Epithelial cell of prostate (primary cell): ENCODE data around the gene GPR157.
A peak's percentile ranks its signal among the peaks of the same experiment; 100 is the strongest.
"Not testable (repeated sequence)": the region's sequence is repeated elsewhere in the genome, so short reads cannot be mapped to it uniquely, and the experiment has no call there.

Experiments
- DNase-seq: peaks from one replicate; pipeline ENCODE4 v3.0.0-alpha.2; 2011; ENCODE audit warnings: low read depth, low spot score
- H3K27ac ChIP-seq: fragments of 450-650 bp; 2 replicates; pipeline ENCODE4 v1.5.1; 2017; ENCODE audit warnings: mild to moderate bottlenecking

The GPR157 gene

DNA sequence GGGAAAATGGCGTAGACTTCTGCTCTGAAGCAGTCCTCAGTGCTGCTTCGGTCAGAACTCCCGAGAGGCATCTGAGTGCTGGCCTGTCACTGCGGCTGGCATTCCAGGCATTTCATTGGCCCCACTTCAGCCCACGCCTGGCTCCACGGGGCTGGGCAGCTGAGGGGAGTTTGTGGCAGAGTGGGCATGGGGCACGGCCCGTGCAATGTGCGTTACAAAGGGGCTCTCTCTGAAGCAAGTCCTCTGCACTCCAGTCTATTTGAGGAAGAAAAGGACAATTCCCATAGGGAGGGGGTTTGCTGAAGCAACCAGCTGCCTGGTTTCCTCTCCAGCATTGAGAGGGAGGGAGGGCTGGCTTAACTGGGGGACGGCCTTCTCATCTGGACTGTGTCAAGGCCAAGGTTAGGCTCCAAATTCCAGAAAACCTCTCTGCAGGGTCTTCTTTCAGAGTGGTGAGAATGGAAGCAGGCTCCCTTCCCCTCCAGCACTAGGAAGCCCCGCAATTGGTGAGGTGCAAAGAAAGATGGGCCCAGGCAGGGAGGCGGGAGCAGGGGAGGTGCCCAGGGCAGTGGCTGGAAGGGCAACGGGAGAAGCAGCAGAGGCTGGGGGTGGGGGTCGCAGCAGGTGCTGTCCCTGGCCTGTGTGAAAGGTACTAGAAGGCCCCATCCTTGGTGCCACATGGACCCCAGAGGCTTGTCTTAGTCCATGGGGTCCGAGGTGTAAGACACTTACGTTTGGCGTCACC, 21.1 kb upstream of the GPR157 start:
- DNase-seq, result no peak
- H3K27ac ChIP-seq, result no peak overlapping the region

DNA sequence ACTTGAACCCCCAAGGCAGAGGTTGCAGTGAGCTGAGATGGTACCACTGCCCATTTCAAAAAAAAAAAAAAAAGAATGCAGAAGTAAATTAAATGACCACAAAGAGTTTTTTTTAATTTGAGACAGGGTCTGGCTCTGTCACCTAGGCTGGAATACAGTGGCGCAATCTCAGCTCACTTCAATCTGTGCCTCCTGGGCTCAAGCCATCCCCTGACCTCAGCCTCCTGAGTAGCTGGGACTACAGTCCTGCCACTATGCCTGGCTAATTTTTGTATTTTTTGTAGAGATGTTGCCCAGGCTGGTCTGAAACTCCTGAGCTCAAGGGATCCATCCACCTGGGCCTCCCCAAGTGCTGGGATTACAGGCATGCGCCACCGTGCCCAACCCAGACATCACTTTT, 20.2 kb upstream of the GPR157 start:
- DNase-seq, result no peak
- H3K27ac ChIP-seq, result no peak overlapping the region

DNA sequence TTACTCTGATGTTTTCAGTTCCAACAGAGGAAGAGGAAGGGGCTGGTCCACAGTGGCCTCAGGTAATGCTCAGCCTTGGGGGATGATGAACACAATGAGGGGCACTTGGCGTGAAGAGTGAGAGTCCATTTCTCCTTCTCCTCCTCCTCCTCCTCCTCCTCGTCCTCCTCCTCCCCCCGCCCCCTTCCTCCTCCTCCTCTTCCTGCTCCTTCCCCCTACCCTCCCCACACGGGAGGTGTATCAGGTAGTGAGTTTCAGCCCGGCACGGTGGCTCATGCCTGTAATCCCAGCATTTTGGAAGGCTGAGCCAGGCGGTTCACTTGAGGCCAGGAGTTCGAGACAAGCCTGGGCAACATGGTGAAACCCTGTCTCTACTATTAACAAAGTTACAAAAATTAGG, 17.3 kb upstream of the GPR157 start:
- no peak for DNase-seq

DNA sequence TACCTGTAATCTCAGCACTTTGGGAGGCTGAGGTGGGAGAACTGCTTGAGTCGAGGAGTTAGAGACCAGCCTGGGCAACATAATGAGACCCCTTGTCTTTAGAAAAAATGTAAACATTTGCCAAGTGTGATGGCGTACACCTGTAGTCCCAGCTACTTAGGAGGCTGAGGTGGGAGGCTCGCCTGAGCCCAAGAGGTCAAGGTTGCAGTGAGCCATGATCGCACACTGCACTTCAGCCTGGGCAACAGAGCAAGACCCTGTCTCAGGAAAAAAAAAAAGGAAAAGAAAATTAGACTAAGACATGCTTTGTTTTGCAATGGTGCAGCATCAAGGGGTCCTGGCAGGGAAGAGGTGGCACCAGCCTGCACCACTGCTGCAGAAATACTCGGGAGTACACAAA, 16.8 kb upstream of the GPR157 start:
- no peak for DNase-seq
- H3K27ac ChIP-seq, result no peak overlapping the region

More for the DNA sequence above, 17.3 kb upstream of the GPR157 start:
- H3K27ac ChIP-seq, result no peak overlapping the region

DNA sequence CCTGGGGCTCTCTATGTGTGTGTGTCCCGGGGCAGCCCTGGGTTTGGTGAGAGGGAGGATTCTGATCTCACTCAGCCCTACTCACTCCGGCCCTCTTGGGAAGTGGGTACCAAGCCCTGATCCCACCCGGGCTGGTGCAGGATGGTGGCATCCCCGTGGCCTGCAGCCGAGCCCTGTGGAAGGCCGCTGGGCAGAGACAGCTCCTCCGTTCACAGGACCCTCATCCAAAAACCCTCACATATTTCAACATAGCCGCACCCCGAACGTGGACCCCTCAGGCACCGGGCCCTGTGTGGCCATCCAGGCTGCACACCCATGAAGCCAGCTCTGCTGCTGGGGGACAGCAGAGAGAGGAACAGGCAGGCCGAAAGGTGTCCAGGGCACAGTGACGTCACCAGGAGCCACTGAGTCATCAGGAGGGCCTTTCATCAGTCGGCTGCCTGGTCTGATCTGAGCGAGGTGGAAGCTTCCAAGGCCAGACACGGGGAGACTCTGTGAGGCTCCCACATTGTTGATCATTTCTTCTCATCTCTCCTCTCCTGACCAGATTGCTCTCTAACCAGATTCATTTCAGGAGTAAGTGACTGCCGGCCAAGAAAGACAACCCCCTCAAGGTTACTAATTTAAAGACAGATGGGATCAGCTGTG, 16.2 kb upstream of the GPR157 start:
- no peak for DNase-seq
- H3K27ac ChIP-seq, result no peak overlapping the region

DNA sequence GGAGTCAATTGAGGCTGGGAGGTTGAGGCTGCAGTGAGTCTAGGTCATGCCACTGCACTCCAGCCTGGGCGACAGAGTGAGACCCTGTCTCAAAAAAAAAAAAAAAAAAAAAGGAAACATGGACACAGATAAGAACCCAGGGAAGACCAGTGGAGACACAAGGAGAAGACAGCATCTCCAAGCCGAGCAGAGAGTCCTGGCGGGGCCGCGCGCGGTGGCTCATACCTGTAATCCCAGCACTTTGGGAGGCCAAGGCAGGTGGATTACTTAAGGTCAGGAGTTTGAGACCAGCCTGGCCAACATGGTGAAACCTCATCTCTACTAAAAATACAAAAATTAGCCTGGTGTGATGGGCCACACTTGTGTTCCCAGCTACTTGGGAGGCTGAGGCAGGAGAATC, 15.6 kb upstream of the GPR157 start:
- DNase-seq, H3K27ac ChIP-seq: not testable (repeated sequence)

DNA sequence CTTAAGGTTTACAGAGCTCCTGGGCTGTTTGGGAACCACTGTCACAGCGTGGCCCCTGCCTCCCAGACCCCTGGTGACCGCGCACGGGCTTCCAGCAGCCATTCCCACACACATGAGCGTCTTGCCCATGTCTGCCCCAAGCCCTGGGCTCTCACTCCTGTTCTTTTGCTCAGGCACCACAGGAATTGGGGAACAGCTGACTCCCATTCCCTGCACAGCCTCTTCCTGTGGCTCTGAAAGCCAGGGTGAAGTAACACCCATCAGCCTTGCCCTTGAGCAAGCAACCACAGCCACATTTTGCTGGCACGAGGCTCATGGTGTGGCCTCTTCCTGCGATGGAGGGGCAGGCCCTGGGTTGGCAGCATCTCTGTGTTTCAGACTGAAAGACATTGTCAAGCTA, 14.3 kb upstream of the GPR157 start:
- DNase-seq, result no peak

DNA sequence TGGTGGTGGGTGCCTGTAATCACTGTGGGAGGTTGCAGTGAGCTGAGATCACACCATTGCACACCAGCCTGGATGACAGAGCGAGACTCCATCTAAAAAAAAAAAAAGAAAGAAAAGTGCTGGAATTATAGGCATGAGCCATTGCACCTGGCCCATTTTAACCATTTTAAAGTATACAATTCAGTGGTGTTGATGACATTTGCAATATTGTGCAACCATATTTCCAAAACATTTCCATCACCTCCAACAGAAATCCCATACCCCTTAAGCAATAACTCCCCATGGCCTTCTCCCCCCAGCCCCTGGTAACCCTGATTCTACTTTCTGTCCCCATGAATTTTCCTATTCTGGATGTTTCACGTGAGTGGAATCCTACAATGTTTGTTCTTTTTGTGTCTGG, 11.0 kb upstream of the GPR157 start:
- no peak overlapping the region for H3K27ac ChIP-seq
- DNase-seq, result no peak

More for the DNA sequence above, 14.3 kb upstream of the GPR157 start:
- no peak overlapping the region for H3K27ac ChIP-seq

DNA sequence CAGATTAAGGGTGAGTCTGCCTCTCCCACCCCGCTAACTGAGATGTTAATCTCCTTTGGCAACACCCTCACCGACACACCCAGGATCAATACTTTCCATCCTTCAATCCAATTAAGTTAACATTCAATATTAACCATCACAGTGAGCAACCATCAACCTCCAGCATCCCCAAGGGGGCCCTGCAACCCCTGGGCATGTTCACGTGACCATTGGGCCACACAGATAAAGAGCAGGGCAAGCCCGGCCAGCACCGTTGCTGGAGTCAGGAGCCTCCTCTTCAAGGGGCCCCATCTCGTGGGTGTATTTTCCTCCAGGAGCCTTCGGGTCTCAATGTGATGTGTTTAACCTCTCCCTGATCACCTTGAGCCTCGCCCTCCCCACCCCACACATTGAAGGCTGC, 8.0 kb upstream of the GPR157 start:
- no peak overlapping the region for H3K27ac ChIP-seq
- DNase-seq, result no peak

DNA sequence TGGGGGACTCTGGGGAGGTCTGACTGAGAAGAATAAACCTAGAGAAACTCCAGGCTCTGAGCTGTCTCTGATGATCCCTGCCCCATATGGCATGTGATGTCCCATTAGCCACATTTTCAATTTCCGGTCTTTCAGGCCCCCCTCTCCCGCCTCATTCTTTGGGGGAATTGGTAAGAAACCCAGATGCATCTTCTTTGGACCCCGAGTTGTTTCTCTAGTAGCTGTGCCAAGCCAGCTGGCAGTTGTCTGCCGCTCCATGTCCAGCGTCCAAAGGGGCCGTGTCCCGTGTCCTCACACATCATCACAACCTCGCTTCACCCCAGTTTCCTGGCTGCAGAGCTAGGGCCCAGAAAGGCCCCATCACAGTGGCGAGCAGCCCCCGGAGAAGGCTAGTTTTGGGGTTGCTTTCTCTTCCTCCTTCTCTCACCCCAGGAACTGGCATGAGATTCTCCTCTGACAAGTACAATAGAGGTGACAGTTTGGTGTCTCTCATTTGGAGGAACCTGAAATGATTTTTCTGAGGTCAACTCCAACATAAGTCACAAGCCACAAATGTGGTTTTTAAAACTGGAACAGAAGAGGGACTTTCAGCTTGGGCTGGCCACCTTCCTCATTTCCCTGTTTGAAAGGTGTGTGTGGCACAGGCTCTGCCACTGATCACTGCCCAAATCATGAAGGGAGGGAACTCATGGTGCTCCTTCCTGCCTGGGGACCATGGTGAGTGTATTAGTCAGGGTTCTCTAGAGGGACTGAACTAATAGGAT, 6.4 kb upstream of the GPR157 start:
- no peak for DNase-seq
- no peak overlapping the region for H3K27ac ChIP-seq

DNA sequence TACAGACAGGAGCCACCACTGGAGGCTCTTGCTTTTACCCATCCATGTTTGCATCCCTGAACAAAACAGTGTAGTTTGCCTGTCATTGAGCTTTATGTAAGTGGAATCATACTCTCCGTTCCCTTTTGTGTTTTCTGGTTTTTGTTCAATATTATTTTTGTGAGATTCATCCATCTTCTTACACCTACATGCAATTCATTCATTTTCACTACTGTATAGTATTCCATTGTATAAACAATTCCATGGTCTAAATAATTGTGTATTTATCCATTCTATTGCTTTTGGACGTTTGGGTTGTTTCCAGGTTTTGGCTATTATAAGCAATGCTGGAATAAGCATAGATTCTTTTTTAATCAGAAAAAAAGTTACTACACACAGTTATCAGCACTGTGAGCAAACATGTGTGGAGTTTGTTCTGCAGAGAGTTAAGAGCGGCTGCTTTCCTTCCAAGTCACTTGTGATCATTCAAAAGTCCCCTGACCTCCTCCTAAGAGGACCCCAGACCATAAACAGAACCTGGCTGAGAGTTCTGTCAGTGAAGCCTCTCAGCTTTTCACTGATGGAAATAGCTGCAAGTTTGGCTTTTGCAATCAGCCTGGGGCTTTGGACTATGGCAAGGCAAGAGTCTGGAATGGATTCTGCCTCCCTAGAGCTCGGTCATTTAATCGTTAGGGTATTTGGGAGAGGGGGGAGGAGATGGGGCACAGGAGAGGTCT, 5.1 kb upstream of the GPR157 start:
- no peak for DNase-seq
- no peak overlapping the region for H3K27ac ChIP-seq

DNA sequence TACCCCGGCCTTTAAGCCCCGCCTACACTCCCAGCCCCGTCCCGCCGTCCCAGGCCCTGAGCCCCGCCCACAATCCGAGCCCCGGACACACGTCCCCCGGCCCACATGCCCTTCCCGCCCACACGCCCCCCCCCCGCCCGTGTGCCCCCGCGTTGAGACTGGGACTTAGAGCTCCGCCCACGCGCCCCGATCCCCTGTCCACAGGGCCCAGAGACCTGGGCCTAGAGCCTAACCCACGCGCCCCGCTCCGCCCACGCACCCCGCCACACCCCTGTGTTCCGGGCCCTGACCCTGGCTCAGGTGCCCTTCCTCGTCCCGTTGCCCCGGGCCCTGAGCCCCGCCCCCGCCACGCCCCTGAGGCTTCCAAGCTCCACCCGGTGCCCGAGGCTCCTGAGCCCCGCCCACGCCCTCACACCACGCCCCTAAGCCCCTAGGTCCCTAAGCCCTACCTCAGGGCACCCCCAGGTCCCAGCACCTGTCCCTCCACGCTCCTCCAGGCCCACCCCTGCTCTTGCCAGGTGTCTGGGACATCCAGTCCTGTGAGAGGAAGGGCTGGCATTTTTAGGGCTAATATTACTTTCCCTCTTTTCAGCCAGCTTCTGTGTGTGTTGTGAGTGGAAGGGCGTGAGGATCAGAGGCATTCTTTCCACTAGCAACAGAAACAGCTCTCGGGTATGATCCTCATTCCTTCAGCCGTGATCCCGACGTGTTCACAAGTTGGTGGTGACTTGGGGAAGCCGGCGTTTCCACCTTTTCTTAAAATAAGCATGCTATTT, 552 bp upstream of the GPR157 start:
- DNase-seq, result no peak
- peak overlapping the region; percentile 65 for H3K27ac ChIP-seq

DNA sequence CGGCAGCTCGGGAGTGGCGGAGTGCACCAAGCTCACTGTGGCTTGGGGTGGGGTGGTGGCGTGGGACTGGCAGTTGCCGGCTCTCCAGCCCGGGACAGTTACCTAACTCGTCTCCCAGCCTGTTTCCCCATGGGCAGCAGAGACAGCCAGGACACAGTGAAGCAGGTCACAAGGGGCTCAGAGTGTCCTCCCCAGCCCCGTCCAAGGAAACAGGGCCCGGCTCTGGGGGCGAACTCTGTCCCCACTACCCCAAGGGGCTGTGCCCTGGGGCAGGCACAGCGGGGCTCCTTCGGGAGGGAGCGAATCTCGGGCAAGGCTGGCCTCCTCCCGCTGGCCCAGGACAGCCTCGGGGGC, 759 bp downstream of the GPR157 start:
- no peak for DNase-seq
- H3K27ac ChIP-seq, result peak overlapping the region; percentile 65

DNA sequence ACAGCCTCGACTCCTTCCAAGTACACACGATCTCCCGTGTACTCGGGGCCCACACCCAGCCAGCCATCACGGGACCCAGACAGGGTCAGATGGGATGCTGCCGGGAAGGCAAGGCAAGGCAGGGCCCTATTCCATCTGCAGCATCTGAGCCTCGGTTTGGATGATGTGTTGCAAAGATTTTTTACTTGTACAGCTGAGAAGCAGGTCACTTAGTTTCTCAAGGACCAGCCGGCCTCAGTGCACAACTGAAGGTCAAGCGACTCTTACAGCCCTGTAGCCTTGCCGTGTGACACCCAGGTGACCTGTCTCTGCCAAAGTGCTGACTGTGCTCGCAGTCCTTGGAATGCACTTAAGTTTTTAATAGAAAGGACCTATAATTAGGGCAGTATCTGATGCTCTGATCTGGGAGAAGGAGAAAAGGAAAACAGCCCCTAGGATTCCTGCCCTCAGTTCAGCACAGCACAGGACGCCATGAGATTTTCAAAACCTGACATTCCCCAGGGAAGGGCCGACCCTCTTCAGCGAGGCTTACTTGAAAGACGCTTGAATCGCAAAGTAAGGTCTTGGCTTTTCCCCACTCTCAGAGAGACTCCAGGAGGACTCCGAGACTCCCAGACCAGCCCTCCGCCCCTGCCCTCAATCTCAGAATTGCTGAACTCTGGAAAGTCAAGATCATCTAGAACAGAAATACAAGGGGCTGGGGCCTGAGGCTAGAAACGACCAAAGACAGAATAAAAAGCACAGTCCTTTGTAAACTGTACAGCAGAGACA, 1.3 kb downstream of the GPR157 start:
- DNase-seq, result no peak
- peak overlapping the region; percentile 65 for H3K27ac ChIP-seq

DNA sequence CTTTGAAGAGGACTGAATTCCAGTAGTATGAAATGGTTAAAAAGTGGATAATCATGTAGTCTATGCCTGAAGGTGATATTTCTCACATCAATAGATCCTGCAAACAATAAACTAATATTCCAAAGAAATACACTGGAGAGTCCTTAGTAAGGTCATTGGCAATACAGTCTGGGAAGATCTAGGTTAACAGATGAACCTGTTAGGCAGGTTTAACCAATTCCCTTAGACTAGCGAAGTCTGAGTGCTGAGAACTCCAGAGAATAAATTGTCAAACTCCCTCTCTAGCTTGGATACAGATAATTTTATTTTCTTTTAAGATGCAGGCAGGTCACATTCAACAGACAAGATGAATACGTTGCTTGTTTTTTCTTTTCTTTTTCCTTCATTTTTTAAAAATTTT, 2.4 kb downstream of the GPR157 start:
- H3K27ac ChIP-seq, result no peak overlapping the region
- no peak for DNase-seq

DNA sequence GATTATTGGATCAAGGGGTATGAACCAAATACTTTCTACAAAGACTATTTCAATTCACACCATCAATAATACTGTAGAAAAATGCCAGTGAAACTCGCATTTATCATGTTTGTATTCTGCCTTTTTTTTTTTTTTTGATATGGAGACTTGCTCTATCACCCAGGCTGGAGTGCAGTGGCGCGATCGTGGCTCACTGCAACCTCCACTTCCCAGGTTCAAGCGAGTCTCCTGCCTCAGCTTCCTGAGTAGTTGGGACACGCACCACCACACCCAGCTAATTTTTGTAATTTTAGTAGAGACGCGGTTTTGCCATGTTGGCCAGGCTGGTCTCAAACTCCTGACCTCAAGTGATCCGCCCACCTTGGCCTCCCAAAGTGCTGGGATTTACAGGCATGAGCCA, 3.1 kb downstream of the GPR157 start:
- not testable (repeated sequence) for DNase-seq, H3K27ac ChIP-seq

DNA sequence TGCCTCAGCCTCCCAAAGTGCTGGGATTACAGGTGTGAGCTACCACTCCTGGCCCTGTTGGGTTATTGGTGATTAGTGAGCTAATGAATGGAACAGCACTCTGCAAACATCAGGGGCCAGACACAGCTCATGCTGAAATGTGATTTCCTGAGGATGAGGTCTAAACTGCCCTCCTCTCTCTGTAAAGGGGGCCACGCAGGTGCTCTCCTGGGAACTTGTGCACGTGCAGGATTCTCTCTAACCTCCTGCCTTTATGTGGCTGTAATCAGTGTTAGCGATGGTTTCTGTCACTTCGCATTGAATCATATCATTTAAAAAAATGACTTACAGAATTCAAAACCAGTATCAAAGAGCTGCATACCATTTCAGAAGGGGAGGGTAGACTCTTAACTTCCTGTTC, 3.6 kb downstream of the GPR157 start:
- DNase-seq, result no peak
- no peak overlapping the region for H3K27ac ChIP-seq

DNA sequence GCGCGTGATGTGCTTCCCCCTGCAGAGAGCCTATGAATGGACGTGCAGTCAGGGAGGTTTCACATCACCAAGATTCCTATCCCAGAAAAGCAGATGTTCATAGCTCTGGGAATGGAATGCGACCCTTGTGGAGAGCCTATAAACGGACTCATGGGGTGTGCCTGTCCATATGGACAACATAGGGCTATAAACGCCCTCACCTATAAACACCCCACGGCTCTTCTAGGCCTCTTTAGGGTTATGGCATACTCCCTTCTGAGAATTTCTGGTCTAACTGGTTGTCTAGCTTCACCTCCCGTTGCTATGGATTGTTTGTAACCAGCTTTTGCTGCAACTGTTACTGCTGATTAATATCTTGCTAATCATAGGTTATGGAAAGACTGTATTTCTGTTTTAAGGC, 4.5 kb downstream of the GPR157 start:
- H3K27ac ChIP-seq, DNase-seq: not testable (repeated sequence)

DNA sequence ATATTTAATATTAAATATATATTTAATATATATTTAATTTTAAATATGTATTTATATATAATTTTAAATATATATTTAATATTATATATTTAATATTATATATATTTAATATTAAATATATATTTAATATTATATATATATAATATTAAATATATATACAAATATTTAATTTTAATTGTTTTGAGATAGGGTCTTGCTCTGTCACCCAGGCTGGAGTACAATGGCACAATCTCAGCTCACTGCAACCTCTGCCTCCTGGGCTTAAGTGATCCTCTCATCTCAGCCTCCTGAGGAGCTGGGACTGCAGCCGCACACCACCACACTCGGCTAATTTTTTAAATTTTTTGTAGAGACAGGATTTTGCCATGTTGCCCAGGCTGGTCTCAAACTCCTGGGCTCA, 5.2 kb downstream of the GPR157 start:
- not testable (repeated sequence) for DNase-seq, H3K27ac ChIP-seq
